GM23248 (cell line): ENCODE results near the gene TARBP2.

ENCODE experiments used
- EZH2 ChIP-seq: fragments of 200-600 bp; sonication (generic); IDR thresholded peaks from 2 replicates; pipeline ENCODE4 v1.6.1; 2018; ENCODE audit warnings: antibody characterized with exemption, mild to moderate bottlenecking; ENCODE audit not compliant: insufficient read depth, poor library complexity, severe bottlenecking
- EZH2phosphoT487 ChIP-seq: fragments of 200-600 bp; sonication (generic); IDR thresholded peaks from 2 replicates; pipeline ENCODE4 v1.6.1; 2018; ENCODE audit warnings: antibody characterized with exemption, moderate library complexity, mild to moderate bottlenecking, low read depth; ENCODE audit not compliant: insufficient read depth

DNA sequence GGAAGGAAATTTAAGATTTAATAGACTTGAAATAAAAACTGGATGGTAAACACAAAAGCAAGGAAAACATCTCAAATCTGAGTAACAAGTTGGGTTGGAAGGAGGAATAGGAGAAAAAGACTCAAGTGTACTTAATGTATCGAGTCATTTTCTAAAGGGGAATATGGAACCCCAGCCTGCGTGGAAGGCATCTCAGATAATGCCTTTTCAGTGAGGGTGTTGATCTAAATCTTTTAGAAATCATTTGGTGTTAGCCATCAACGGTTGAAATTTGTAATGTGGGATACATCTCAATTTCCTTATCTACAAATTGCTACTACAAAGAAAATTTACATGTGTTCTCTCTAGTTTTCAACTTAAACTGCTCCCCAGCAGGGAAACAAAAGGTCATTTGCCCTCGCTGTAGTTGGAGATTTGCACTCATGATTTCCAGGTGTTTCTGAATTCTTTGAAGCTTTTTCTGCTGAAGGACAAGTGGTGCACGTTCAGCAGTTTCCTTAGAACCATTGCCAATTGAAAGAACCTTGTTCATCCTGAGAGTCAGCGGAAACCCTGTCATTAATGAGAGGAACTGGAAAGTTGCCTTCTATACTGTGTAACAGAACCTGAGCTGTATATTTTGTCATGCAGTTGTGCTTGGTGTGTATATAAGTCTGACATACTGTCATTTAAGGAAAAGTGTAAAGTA lies 47.0 kb upstream of the TARBP2 start:
- TF ChIP-seq EZH2 (no peak), EZH2phosphoT487 (no peak)
